Neural crest cell (in vitro differentiated cells): ENCODE data around the gene CTAGE1. TPM values are rescaled to one million over a fixed set of nuclear protein-coding genes. Genes with fewer than 3 reads are reported as not detected.

Experiments
- DNase-seq: peaks from one replicate; pipeline ENCODE4 v3.0.0; 2021; ENCODE audit warnings: low read depth, mixed read lengths, low spot score
- H3K27ac Mint-ChIP-seq: one replicate; pipeline ENCODE4 v1.8.0; 2021; ENCODE audit warnings: mild to moderate bottlenecking, mixed read lengths; ENCODE audit not compliant: unreplicated experiment
- H3K27me3 Mint-ChIP-seq: 2 replicates; pipeline ENCODE4 v1.8.0; 2021; ENCODE audit warnings: low read depth, mild to moderate bottlenecking, mixed read lengths
- H3K36me3 Mint-ChIP-seq: 2 replicates; pipeline ENCODE4 v1.8.0; 2021; ENCODE audit warnings: low read depth, mild to moderate bottlenecking, mixed read lengths
- H3K4me1 Mint-ChIP-seq: 2 replicates; pipeline ENCODE4 v1.8.0; 2021; ENCODE audit warnings: mixed read lengths
- H3K4me3 Mint-ChIP-seq: one replicate; pipeline ENCODE4 v1.8.0; 2021; ENCODE audit warnings: mild to moderate bottlenecking, mixed read lengths
- H3K9me3 Mint-ChIP-seq: 2 replicates; pipeline ENCODE4 v1.8.0; 2021; ENCODE audit warnings: mixed read lengths
- CTCF ChIP-seq: fragments of 200-600 bp; sonication (generic); conservative IDR thresholded peaks from 2 replicates; pipeline ENCODE4 v1.5.0; 2021; ENCODE audit warnings: antibody characterized with exemption, mild to moderate bottlenecking
- total RNA-seq: library from RNA; stranded (reverse); gene quantifications from 2 replicates; pipeline ENCODE4 v1.2.1, GENCODE V29; 2021

Gene CTAGE1
- total RNA-seq, 1 donor from 2014 or later, result not detected

- no peak overlapping the region for H3K27ac Mint-ChIP-seq
These were observed 29.2 kb upstream of the CTAGE1 start for GRCh38 chr18:22446911-22447310.

GRCh38 chr18:22446325-22446724 is 28.6 kb upstream of the CTAGE1 start:
- H3K4me1 Mint-ChIP-seq, result no peaks in the 10 kb centered on the region
- no peak overlapping the region for H3K4me3 Mint-ChIP-seq
- peaks cover 17% of the 10 kb centered on the region for H3K9me3 Mint-ChIP-seq
- peaks cover 7% of the 10 kb centered on the region for H3K36me3 Mint-ChIP-seq
- peaks cover 5% of the 10 kb centered on the region for H3K27me3 Mint-ChIP-seq
- H3K27ac Mint-ChIP-seq, result no peak overlapping the region
- no peak for TF ChIP-seq CTCF
- no peak for DNase-seq

More at GRCh38 chr18:22446911-22447310, 29.2 kb upstream of the CTAGE1 start:
- no peaks in the 10 kb centered on the region for H3K4me1 Mint-ChIP-seq
- H3K36me3 Mint-ChIP-seq, result peaks cover 7% of the 10 kb centered on the region
- TF ChIP-seq CTCF, result no peak
- H3K9me3 Mint-ChIP-seq, result peaks cover 17% of the 10 kb centered on the region
- no peak for DNase-seq
- H3K27me3 Mint-ChIP-seq, result peaks cover 5% of the 10 kb centered on the region
- H3K4me3 Mint-ChIP-seq, result no peak overlapping the region

GRCh38 chr18:22441638-22442037 is 23.9 kb upstream of the CTAGE1 start:
- no peak for DNase-seq
- no peaks in the 10 kb centered on the region for H3K9me3 Mint-ChIP-seq
- no peaks in the 10 kb centered on the region for H3K36me3 Mint-ChIP-seq
- no peak overlapping the region for H3K27ac Mint-ChIP-seq
- no peak for TF ChIP-seq CTCF
- no peak overlapping the region for H3K4me3 Mint-ChIP-seq
- H3K27me3 Mint-ChIP-seq, result peaks cover 7% of the 10 kb centered on the region
- no peaks in the 10 kb centered on the region for H3K4me1 Mint-ChIP-seq

- Mint-ChIP-seq H3K27me3 (peaks cover 14% of the 10 kb centered on the region), H3K4me1 (no peaks in the 10 kb centered on the region), H3K27ac (no peak overlapping the region), H3K4me3 (no peak overlapping the region), H3K36me3 (no peaks in the 10 kb centered on the region), H3K9me3 (no peaks in the 10 kb centered on the region)
- no peak for TF ChIP-seq CTCF
- no peak for DNase-seq
These were observed 21.7 kb upstream of the CTAGE1 start for GRCh38 chr18:22439447-22439846.

GRCh38 chr18:22436136-22436535 is 18.4 kb upstream of the CTAGE1 start:
- TF ChIP-seq CTCF, result no peak
- Mint-ChIP-seq H3K27me3 (peaks cover 9% of the 10 kb centered on the region), H3K4me1 (peaks cover 4% of the 10 kb centered on the region), H3K36me3 (no peaks in the 10 kb centered on the region), H3K4me3 (no peak overlapping the region), H3K27ac (no peak overlapping the region), H3K9me3 (no peaks in the 10 kb centered on the region)
- no peak for DNase-seq
